GM12891 (cell line): ENCODE results near the gene IGFBP3.

Experiments used
- DNase-seq: peaks from one replicate; pipeline ENCODE4 v3.0.0; 2011; ENCODE audit warnings: low spot score; ENCODE audit not compliant: insufficient read length
- FAIRE-seq: peaks from 2 replicates; lab custom pipeline; 2011; peaks lifted over from hg19 to GRCh38; lab: Jason Lieb, UNC
- PAX5 ChIP-seq: IDR thresholded peaks from 2 replicates; pipeline ENCODE4 v1.6.1; 2011; ENCODE audit warnings: low read length, moderate library complexity, mild to moderate bottlenecking; ENCODE audit not compliant: insufficient read depth, severe bottlenecking
- POLR2A ChIP-seq: IDR thresholded peaks from 2 replicates; pipeline ENCODE4 v1.6.1; 2011; ENCODE audit warnings: low read depth, low read length, control low read depth
- POLR2AphosphoS5 ChIP-seq: IDR thresholded peaks from 2 replicates; pipeline ENCODE4 v1.6.1; 2011; ENCODE audit warnings: low read depth, low read length, control low read depth
- POU2F2 ChIP-seq: IDR thresholded peaks from 2 replicates; pipeline ENCODE4 v1.6.1; 2011; ENCODE audit warnings: low read depth, mild to moderate bottlenecking, control low read depth, low read length, moderate library complexity
- SPI1 ChIP-seq: IDR thresholded peaks from 2 replicates; pipeline ENCODE4 v1.6.1; 2011; ENCODE audit warnings: low read depth, low read length, control low read depth
- TAF1 ChIP-seq: IDR thresholded peaks from 2 replicates; pipeline ENCODE4 v1.6.1; 2011; ENCODE audit warnings: low read depth, low read length, control low read depth

Gene IGFBP3

GRCh38 chr7:45892407-45893035 is 28.6 kb downstream of the IGFBP3 start:
- no peak for TF ChIP-seq PAX5
- TF ChIP-seq SPI1, result no peak
- no peak for TF ChIP-seq POU2F2
- no peak for FAIRE-seq
- no peak for DNase-seq

GRCh38 chr7:45891462-45892402 is 29.3 kb downstream of the IGFBP3 start:
- TF ChIP-seq POLR2A (no peak), POLR2AphosphoS5 (no peak), PAX5 (no peak), SPI1 (no peak), TAF1 (no peak), POU2F2 (no peak)
- FAIRE-seq (no peak), DNase-seq (no peak)

GRCh38 chr7:45890902-45891461 is 30.1 kb downstream of the IGFBP3 start:
- DNase-seq (no peak), FAIRE-seq (no peak)

GRCh38 chr7:45890125-45890901 is 30.8 kb downstream of the IGFBP3 start:
- no peak for TF ChIP-seq POLR2A
- no peak for TF ChIP-seq POU2F2
- no peak for TF ChIP-seq PAX5
- FAIRE-seq (no peak), DNase-seq (no peak)

More at GRCh38 chr7:45890902-45891461, 30.1 kb downstream of the IGFBP3 start:
- TF ChIP-seq PAX5, result no peak
- no peak for TF ChIP-seq POLR2A
- TF ChIP-seq SPI1, result no peak
- no peak for TF ChIP-seq POLR2AphosphoS5
- no peak for TF ChIP-seq POU2F2
- TF ChIP-seq TAF1, result no peak

GRCh38 chr7:45889367-45890067 is 31.6 kb downstream of the IGFBP3 start:
- TF ChIP-seq POLR2AphosphoS5 (no peak), SPI1 (no peak), PAX5 (no peak), POLR2A (no peak), TAF1 (no peak), POU2F2 (no peak)
- FAIRE-seq (no peak), DNase-seq (no peak)

GRCh38 chr7:45888993-45889366 is 32.1 kb downstream of the IGFBP3 start:
- FAIRE-seq (no peak), DNase-seq (no peak)
- TF ChIP-seq TAF1 (no peak), POU2F2 (no peak), POLR2A (no peak), POLR2AphosphoS5 (no peak), SPI1 (no peak), PAX5 (no peak)

GRCh38 chr7:45888185-45888992 is 32.7 kb downstream of the IGFBP3 start, which contains the start of gene IGFBP1:
Gene IGFBP1, plus strand, starts transcription at chr7:45888488. Its CDS starts 165 bp downstream, at chr7:45888653.
- DNase-seq, result no peak
- no peak for FAIRE-seq
- TF ChIP-seq TAF1, result no peak
- no peak for TF ChIP-seq SPI1
- no peak for TF ChIP-seq PAX5
- TF ChIP-seq POLR2A, result no peak
- TF ChIP-seq POLR2AphosphoS5, result no peak
- no peak for TF ChIP-seq POU2F2
